ENCODE measurements around the gene BMP5.

BMP5 gene

GRCh38 chr6:55758156-55758937 is 117.0 kb downstream of the BMP5 start:
- no peak for TF ChIP-seq CTCF (IDR thresholded peaks at IDR 0.05; ENCODE audit: extremely low read depth, insufficient read depth, missing control alignments)
- DNase-seq (ENCODE audit: low spot score), result no peak
- in situ Hi-C loops (cut with MboI; ENCODE audit: low pct_unique_long_range_greater_than_20kb, low sequenced_read_pairs, unreplicated experiment), result no loop called here

DNA sequence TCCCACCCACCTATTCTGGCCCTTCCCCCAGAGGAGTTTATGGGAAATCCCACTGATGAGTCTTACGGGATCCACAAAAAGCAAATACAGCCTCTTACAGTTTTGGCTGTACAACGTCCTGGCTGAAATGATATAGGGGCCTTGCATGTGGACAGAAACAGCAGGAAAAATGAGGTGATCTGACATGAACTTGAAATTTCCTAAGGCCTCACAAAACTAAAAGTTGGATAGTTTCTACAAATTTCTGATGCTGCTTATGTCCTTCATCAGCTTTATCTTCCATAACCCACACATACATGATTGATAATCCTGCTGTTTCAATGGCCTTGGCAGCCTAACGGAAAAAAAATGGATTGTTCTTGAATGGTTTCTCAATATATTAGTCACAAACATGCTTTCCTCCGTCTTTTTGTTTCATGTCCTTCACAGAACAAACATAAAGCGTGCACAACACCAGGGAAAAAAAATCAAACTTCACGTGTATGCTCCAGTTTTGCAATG is 118.8 kb downstream of the BMP5 start:
- TF ChIP-seq CTCF (IDR thresholded peaks at IDR 0.05; ENCODE audit: extremely low read depth, insufficient read depth, missing control alignments), result no peak
- in situ Hi-C loops (cut with MboI; ENCODE audit: low pct_unique_long_range_greater_than_20kb, low sequenced_read_pairs, unreplicated experiment), result no loop called here
- no peak for DNase-seq (ENCODE audit: low spot score)

GRCh38 chr6:55748880-55749279 is 126.5 kb downstream of the BMP5 start:
- DNase-seq (ENCODE audit: low spot score), result no peak
- TF ChIP-seq CTCF (IDR thresholded peaks at IDR 0.05; ENCODE audit: extremely low read depth, insufficient read depth, missing control alignments), result no peak
- in situ Hi-C loops (cut with MboI; ENCODE audit: low pct_unique_long_range_greater_than_20kb, low sequenced_read_pairs, unreplicated experiment), result no loop called here

DNA sequence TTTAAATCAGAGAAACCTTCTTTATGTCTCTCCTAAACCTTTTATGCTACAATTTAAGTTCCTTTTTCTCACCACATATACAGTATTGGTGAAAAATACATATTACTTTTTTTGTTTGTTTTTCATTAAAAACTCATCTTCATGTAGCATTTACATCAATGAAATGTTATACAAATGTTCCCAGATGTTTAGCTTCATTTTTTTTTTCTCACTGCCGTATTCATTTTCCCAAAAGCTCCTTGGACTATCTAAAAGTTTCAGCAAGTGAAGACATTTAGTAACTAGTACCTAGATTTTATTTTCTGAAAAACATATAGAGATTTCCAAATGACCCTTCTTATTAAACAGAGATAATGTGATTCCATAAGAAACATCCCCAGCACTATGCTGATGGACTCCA is 128.9 kb downstream of the BMP5 start:
- in situ Hi-C loops (cut with MboI; ENCODE audit: low pct_unique_long_range_greater_than_20kb, low sequenced_read_pairs, unreplicated experiment), result no loop called here
- no peak for DNase-seq (ENCODE audit: low spot score)
- no peak for TF ChIP-seq CTCF (IDR thresholded peaks at IDR 0.05; ENCODE audit: extremely low read depth, insufficient read depth, missing control alignments)

DNA sequence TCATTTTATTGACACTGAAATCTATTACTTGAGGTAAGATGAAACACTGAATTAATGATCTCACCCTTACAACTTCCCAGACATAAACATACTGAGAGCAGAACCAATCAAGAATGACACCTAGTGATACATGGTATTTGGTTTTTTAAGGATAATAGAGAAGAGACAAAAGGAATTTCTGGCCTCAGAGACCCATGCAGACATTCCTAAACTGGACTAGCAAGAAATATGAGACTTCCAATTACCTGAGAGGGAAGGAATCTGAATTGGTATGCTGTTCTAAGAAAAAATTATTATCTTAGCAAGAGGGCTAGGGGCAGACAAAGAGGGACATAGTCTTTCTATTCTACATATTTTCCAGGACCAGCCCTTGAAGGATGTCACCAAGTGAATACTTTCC is 141.1 kb downstream of the BMP5 start:
- DNase-seq (ENCODE audit: low spot score), result no peak
- TF ChIP-seq CTCF (IDR thresholded peaks at IDR 0.05; ENCODE audit: extremely low read depth, insufficient read depth, missing control alignments), result no peak
- in situ Hi-C loops (cut with MboI; ENCODE audit: low pct_unique_long_range_greater_than_20kb, low sequenced_read_pairs, unreplicated experiment), result no loop called here

DNA sequence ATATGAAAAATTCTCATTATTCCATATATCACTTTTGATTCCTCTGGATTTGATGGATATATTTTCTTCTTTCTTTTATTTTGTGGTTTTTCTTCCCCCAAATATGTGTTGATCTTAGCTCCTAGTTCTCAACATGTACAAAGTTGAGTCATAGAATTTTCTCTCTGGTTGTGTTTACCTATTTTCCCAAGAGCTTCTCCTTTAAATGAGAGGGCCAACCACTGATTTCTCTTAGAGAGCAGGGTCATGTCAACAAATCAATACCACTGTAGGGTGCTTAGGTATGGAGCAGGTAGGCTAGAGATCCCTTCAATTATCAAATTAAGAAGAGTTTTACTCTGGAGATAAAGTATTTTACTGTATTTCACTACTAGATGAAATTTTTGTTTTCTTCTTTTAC is 145.7 kb downstream of the BMP5 start:
- DNase-seq (ENCODE audit: low spot score), result no peak
- in situ Hi-C loops (cut with MboI; ENCODE audit: low pct_unique_long_range_greater_than_20kb, low sequenced_read_pairs, unreplicated experiment), result no loop called here
- no peak for TF ChIP-seq CTCF (IDR thresholded peaks at IDR 0.05; ENCODE audit: extremely low read depth, insufficient read depth, missing control alignments)

Measured in GM13977 (cell line).